ENCODE results near the gene LPAR3. TPM values are rescaled to one million over a fixed set of nuclear protein-coding genes. Genes with fewer than 3 reads are reported as not detected.
A peak's percentile ranks its signal among the peaks of the same experiment; 100 is the strongest.

LPAR3 gene
- total RNA-seq, 1 experiment from 2014 or later = not detected

DNA sequence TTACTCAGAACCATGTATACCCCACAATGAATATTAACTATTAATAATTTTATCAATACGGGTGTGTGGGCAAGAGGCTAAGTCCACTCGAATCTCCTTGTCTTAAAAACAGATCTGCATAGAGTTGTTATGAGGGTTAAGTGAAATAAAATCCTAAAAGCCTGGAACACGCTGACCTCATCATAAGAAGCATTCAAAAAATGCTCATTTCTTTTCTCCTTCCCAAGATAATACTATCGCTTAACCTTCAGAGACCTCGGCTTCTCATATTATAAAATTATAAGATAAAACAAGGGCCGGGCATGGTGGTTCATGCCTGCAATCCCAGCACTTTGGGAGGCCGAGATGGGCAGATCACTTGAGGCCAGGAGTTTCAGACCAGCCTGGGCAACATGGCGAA lies 35.1 kb downstream of the LPAR3 start:
- no peak for DNase-seq (ENCODE audit: low spot score)

GRCh38 chr1:84856726-84857270 lies 36.2 kb downstream of the LPAR3 start:
- no peak for DNase-seq (ENCODE audit: low spot score)

- no peak for DNase-seq (ENCODE audit: low spot score)
Measured at GRCh38 chr1:84855691-84856630, 37.0 kb downstream of the LPAR3 start.

DNA sequence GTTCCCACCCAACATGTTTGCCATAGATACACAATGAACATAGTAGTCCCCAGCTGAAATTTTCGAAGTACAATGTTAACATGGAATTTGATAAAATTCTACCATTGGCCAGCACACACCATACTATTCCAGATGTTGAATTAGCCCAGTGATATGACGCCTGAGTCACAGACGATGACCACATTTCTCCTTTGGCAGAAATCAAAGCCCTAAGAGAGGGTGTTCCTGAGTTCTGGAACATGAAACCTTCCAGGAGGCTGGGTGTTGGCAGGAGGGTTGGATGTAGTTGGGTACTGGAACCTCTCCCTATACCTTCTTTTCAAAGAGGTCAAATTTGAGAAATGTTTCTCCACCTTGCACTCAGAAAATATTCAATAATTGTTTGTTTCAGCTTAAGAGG lies 37.8 kb downstream of the LPAR3 start:
- DNase-seq (ENCODE audit: low spot score) = no peak

DNA sequence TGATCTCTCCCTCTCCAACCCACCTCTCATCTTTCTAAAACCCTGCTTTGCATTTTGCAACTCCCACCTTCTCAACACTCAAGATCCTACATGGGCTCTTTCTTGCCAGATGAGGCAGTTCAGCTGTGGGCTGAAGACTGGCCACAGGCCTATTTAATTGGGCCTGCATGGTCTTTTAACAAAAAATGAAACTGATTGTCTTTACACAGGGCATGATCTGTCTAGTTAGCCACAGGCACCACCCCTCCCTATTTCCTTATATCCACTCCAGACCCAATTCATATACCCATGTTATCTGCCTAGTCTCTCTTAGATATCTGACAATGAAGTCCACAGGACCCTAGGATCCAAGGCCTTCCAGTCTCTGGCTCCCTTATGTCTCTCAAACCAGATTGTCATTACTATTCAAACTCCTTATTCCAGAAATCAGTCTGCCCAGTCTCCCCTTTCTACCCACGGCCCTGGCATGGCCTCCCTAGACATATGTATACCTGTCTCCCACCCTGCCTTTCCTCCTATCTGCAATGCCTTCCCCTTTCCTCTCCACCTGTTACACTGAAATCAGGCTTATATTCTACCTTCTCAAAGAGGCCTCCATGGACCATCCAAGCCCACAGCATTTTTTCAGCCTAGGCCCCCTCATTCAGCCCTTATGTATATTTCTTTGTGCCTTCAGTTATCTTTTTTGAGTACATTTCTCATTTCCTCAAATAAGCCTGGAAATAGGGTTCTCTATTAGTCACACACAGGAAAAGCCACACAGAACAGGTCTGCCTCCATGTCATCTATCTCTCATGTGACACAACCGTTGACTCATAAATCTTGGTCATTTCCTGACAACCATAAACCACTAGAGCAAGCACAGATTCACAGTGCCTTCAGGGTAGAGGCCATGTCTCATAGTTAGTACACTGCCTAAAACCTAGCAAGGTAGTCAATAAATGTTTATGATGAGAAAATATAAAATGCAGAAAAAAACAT lies 39.0 kb downstream of the LPAR3 start:
- peak; percentile 43 for DNase-seq (ENCODE audit: low spot score)

DNA sequence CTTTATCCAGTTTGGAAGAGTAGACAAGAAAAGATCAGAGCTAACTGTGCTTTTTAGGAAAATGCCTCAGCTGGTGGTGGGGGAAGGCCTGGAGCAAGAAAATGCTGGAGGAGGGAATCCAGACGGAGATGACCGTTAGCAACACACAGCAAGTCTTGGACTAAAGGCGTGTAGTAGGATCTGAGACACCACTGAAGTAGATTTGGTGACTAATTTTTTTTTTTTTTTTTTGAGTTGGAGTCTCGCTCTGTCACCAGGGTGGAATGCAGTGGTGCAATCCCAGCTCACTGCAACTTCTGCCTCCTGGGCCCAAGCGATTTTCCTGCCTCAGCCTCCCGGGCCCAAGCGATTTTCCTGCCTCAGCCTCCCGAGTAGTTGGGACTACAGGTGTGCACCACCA lies 41.2 kb downstream of the LPAR3 start:
- DNase-seq (ENCODE audit: low spot score) = no peak

DNA sequence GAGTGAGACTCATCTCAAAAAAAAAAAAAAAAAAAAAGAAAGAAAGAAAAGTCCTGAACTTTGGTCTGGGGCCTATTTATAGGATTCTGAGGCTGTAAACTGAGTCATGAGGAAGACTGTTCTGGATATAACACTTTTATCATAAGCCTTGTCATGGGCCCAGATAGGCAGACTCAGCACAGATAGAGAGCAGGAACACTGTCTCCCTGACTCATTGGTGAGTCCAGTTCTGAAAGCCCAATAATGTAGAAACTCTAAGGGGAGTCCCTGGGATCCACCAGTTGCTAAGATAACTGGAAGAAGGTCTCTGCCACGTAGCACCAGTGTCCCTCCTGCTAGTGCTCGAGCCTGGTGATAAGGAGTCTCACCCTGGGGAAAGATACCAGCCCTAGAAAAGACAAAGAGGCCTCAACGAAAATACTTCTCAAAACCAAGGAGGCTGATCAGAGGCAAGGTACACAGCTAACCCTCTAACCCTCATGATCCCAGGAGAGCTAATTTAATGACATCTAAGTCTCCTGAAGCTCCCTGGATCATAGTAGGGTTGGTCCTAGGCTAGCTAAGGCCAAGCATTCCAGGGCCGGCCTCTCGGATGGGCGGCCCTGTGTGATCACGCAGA lies 43.5 kb downstream of the LPAR3 start:
- DNase-seq (ENCODE audit: low spot score) = no peak

DNA sequence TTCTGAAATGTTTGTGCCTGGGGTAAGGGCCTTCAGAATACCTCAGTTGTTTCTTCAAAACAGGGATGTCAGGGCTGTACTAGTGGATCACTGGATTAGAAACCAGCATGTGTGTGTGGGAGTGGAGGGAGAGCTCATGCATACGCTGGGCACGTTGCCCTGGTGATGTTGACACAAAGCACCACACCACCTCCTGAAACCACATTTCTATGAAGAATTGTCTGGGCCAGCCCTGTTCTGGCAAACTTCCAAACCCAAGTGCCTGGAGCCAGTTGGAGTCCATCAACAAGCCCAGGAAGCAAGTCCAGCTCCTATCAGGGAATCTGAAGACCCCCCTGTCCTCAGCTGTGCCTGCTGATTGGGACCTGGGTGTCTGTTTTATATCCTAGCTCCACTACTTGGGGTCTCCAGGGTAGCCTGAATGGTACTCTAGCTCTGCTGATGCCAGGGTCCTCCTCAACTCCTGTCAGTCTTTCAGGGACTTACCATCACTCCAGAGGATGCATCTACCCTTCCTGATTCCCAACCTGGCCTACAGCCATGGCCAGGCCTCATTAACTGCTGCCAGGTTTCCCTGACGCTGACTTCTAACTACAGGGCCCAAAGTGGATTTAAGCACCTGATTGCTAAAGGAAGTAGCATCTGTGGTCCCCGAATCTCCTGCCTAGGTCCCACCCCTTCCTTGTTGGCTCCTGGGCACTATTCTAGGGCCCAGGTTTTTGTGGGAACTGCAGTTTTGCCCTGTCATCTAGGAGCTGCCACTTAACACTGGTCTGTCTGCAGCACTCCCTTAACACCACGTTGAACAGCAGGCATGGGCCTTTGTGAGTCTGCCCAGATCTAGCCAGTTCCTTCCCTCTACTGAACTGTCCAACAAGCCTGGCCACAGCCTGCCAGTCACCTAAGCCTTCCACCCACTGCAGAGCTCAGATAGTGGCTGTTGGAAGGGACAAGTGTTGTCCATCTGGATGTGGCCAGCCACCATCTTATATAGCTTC lies 45.5 kb downstream of the LPAR3 start:
- peak; percentile 95 for DNase-seq (ENCODE audit: low spot score)

- no peak for DNase-seq (ENCODE audit: low spot score)
Measured at GRCh38 chr1:84846387-84846786, 46.6 kb downstream of the LPAR3 start.

- DNase-seq (ENCODE audit: low spot score) = no peak
Measured at GRCh38 chr1:84845357-84845756, 47.6 kb downstream of the LPAR3 start.

- no peak for DNase-seq (ENCODE audit: low spot score)
Measured at GRCh38 chr1:84844094-84844493, 48.9 kb downstream of the LPAR3 start.

GRCh38 chr1:84842748-84843231 lies 50.2 kb downstream of the LPAR3 start:
- DNase-seq (ENCODE audit: low spot score) = no peak

- DNase-seq (ENCODE audit: low spot score) = no peak
Measured at GRCh38 chr1:84841971-84842370, 51.0 kb downstream of the LPAR3 start.

DNA sequence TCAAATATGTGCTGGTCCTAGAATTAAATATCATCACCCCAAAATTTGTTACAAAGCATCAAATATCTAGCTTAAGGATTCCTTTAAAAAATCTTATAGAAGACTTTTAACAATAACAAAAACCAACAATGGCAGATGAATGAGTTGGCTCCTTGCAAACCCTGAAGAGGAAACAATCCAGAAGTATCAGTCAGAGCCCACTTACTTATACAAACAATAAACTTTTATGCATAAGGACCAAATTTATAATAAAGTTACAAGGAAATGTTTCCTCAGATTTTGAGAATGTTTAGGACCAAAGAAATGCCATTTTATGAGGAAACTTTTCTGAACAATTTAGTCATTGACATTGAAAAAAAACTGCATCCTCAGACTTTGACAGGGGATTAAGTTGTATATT lies 52.7 kb downstream of the LPAR3 start:
- no peak for DNase-seq (ENCODE audit: low spot score)

DNA sequence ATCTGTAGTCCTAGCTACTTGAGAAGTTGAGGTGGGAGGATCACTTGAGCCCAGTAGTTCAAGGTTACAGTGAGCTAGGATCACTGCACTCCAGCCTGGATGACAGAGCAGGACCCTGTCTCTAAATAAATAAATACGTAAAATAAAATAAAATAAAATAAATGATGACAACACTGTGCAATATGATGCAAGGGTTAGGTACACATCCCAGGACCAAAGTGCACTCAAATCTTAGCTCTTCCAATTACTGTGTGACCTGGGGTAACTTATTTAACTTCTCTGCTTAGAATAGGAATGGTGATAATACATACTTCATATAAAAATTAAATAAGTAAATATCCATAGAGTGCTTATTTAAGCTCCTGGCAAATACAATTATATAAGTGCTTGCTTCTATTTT lies 53.5 kb downstream of the LPAR3 start:
- no peak for DNase-seq (ENCODE audit: low spot score)

- no peak for DNase-seq (ENCODE audit: low spot score)
Measured at GRCh38 chr1:84836145-84836544, 56.9 kb downstream of the LPAR3 start.

GRCh38 chr1:84835169-84835568 lies 57.8 kb downstream of the LPAR3 start:
- no peak for DNase-seq (ENCODE audit: low spot score)

GRCh38 chr1:84834419-84835064 lies 58.5 kb downstream of the LPAR3 start:
- DNase-seq (ENCODE audit: low spot score) = peak; percentile 48

GRCh38 chr1:84833194-84833593 lies 59.8 kb downstream of the LPAR3 start:
- DNase-seq (ENCODE audit: low spot score) = no peak

GRCh38 chr1:84830136-84830535 lies 62.9 kb downstream of the LPAR3 start:
- DNase-seq (ENCODE audit: low spot score) = no peak

Measured in HT-29 (cell line).